Measurements from ENCODE around the gene EMX1. TPM values are rescaled to one million over a fixed set of nuclear protein-coding genes. Genes with fewer than 3 reads are reported as not detected.

EMX1 gene
- total RNA-seq, 2 experiments from 2014 or later = 0.25 TPM; not detected in 1

DNA sequence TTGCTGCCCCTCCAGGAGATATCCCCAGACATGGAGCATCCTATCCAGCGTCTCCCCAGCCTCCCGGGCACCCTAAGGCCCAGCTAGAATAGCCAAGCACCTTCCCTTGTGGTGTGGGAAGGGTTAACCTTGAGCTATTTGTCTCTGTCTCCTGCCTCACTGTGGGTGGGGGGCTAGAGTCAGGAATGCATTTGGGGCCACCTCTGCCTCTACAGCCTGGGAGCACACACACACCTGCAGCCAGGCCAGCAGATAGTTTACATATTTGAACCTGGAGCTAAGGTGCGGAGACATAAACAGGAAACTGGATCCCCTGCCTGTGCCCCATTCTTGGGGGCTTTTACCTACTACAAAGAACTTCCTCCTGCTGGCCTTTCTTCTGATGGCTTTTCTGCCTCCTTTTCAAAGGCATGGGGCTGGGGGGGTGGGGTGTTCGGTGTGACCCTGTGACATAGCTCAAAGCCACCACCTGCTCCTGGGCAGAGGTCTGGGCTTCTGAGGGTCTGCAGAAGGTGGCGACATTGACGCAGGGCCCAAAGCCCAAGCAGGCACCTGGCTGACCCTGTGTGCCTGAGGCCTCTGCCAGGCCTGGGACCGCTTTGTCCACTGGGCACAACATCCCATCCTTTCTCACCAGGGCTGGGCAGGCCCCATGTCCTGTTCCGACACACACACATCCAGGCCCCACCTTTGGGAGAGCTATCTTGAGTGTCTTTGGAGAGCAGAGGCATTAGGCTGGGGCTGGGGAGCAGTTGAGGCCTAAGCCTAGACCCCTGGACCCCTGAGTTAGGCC lies 34.2 kb downstream of the EMX1 start:
- POLR2A ChIA-PET = no interaction called here
- CTCF ChIA-PET = interaction anchor here (0.6 to 1.2 kb wide), 2 partner anchors 22 to 389 kb away, joined by 3 to 4 read pairs; no protein-coding TSS in a partner anchor

DNA sequence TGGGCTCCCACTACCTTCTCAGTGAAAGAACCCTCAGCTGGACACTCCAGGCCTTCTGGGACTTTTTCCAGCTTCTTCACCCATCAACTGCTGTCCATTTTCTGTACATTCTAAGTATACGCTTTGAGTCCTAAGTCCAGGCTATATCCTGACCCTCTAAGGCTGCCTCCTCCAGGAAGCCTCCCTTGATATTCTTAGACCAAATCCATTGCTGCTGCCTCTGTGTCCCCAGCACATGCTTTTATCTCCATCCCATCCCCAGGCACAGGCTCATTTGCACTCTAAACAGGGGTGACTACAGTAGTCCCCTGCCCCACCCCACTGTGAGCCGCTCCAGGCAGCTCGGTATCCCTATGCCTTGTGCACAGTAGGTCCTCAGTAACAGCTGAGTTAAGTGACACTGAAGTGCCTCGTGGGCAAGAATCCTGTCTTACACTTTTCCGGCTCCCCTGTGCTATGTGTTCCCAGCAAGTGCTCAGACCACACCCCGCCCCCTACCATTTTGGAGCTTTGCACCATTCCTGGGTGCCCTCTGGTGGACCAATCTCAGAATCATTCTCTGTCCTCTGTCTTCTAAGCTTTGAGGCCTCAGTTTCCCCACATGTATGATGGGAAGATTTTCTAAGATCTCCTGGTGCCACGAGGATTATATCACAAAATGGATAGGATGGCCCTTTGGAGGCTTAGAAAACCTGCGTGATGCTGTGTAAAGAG lies 34.9 kb downstream of the EMX1 start:
- CTCF ChIA-PET = interaction anchor here (1.2 to 1.5 kb wide), 3 partner anchors 11 to 59 kb away, joined by 3 to 9 read pairs (median 3); no protein-coding TSS in a partner anchor
- POLR2A ChIA-PET = no interaction called here

DNA sequence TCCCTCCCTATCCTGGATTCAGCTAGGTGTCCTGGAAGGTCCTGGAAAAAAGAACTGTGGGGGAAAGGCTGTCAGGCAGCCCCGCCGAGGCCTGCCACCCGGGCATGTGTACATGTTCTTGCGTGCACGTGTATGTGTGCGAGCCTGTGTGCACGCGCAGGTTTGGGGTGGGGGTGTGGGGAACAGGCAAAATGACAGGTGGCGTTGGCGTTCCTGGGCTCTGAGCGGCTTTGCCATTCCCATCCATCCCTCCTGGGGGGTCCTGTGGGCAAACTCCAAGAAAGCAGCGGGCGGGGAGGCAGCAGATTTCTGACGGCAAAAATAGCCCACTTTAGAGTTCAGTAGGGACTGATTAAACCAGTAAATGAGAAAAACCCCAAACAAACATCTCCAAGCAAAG lies 35.6 kb downstream of the EMX1 start:
- CTCF ChIA-PET = interaction anchor here (1.3 to 1.5 kb wide), 2 partner anchors 12 to 60 kb away, joined by 3 to 9 read pairs; no protein-coding TSS in a partner anchor
- POLR2A ChIA-PET = no interaction called here

DNA sequence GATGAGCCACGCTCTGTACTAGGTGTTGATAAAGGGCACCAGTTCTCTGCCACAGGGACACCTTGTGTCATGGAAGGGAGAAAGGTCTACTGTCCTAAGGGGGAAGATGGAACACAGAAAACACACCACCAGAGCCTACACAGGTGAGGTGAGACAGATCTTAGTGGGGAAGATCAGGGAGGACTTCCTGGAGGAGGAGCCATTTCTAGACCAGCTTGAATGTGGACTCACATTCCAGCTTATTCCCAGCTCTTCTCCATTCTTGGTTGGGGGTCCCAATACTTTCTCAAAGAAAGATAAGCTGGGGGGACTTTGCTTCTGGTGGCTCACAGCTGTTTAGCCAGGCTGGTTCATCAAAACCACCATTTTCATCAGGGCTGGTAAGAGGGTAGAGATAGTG lies 36.2 kb downstream of the EMX1 start:
- POLR2A ChIA-PET = no interaction called here
- CTCF ChIA-PET = interaction anchor here (0.8 to 1.5 kb wide), 3 partner anchors 13 to 59 kb away, joined by 3 to 4 read pairs (median 3); no protein-coding TSS in a partner anchor

DNA sequence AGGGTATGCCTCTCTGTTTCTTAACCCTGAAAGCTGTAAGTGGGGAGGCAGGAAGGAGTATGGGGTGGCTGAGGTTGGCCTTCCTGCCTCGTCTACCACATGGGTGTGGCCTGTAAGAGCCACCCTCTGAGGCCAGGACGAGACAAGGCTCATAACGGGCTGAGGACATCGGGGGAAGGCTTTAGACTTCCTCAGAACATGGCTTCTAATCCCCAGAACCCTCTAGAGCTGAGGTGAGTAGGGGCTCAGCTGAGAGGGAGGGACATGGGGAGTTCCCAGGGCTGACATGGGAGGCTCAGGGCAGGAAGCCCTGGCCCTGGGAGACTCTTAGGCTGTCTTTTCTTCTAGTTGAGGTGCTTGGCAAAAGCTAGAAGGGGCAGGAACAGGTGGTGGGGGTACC lies 36.7 kb downstream of the EMX1 start:
- ChIA-PET POLR2A (no interaction called here), CTCF (interaction anchor here (0.8 to 1.5 kb wide), 3 partner anchors 13 to 60 kb away, joined by 3 to 4 read pairs (median 3); no protein-coding TSS in a partner anchor)

DNA sequence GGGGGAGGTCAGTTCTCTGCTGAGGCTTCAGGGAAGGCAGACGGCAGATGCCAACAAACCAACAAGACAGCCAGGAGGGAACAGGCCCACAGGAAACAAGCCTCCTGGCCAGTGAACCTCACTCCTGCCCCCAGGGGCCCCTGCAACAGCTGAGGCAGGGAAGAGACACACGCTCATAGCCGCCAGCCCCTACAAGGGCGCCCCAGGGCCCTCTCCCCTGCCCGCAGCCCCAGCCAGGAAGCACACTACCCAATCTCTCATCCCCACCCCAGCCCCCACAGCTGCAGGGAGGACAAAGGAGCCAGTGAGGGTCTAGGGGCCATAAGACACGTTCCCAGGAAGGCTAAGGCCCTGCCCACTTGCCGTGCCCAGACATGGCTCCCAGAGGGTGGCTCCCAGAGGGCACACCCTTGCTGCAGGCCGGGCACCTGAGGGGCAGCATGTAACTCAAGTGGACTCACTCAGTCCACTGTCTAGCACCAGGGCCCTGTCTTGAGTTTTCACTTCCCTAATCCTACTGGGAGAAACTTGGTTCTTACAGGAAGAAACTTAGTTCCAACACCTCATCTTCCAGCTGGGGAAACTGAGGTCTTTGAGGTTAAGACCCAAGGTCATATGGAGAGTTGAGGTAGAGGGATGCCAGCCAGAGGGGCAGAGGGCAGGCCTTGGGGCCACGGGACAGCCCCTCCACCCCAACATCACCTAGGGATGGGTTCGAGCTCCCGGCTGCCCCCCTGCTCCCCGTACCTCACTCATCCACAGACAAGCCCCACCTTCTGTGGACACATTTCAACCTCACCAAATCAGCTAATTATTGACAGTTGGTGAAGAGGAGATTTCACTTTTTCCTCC lies 37.3 kb downstream of the EMX1 start:
- POLR2A ChIA-PET = no interaction called here

DNA sequence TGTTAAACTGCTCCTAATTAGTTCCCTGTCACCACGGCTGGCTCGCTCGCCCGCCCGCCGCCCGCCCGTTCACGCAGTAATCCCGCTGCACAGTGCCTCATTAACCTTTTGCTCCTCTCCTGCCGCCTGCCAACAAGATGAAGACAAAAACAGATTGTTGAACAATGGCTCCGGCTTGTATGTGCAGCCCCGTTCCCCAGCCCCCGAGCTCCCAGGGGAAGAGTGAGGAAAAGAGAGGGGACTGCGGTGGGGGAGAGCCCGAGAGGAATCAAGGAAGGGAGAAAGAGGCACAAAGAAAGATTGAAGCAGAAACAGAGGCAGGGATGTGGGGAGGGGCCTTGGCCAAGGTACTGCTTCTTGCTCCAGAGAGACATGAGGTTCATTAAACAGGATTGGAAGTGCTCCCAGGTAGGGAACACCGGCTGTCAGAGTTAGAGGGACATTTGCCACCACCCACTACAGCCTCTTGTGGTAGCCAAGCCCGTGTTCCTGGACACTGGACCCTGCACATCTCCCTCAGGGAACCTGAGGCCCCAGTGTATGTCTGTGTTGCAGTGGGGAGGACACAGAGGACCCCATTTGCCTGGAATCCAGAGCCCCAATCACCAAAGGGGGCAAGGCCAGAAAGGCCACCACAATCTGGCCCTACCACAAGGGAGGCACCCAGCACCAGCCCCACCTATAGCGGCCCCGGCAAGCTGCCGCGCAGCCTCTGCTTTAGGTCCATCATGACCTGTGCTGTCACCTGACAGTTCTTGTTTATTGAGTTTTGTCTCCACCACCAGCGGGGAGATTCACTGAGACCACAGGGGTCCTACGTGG lies 38.1 kb downstream of the EMX1 start:
- ChIA-PET CTCF (no interaction called here), POLR2A (no interaction called here)

More for the DNA sequence above, 37.3 kb downstream of the EMX1 start:
- CTCF ChIA-PET = interaction anchor here (0.8 to 1.4 kb wide), 2 partner anchors 19 to 61 kb away, joined by 3 to 4 read pairs; no protein-coding TSS in a partner anchor

DNA sequence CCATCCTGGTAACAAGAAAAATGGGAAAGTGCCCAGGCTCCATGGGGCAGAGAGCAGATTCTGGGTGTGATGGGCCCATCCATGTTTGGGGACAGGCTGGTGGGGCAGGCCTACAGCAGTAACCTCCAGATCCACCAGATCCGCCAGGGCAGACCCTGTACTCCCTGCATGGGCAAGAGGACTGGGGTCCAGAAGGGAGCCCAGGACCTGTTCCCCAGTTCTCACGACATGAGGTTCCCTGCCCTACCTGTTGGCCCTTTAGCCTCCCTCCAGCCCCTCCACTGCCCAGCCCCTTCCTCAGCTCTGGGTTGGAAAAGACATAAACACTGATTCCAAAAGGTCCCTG lies 38.7 kb downstream of the EMX1 start:
- ChIA-PET POLR2A (no interaction called here), CTCF (no interaction called here)

DNA sequence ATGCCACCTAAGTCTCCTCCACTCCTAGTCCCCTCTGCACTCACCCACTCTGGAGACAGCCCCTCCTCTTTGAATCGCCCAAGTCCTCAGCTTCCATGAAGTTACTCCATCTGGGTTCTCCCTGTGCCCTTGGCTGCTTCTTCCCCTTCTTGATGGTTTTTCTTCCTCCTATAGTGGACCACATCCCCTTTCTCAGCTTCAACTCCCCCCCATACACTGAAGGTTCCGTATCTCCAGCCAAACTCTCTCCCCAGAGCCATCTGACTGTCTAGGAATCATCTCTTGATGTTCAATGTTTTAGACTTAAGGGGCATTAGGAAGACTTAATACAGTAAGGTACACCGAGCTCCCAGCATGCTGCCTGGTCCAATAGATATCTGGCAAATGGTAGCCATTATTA lies 39.6 kb downstream of the EMX1 start:
- POLR2A ChIA-PET = no interaction called here
- CTCF ChIA-PET = interaction anchor here (1.4 kb wide), 1 partner anchor 17 kb away, joined by 4 read pairs; no protein-coding TSS in a partner anchor

DNA sequence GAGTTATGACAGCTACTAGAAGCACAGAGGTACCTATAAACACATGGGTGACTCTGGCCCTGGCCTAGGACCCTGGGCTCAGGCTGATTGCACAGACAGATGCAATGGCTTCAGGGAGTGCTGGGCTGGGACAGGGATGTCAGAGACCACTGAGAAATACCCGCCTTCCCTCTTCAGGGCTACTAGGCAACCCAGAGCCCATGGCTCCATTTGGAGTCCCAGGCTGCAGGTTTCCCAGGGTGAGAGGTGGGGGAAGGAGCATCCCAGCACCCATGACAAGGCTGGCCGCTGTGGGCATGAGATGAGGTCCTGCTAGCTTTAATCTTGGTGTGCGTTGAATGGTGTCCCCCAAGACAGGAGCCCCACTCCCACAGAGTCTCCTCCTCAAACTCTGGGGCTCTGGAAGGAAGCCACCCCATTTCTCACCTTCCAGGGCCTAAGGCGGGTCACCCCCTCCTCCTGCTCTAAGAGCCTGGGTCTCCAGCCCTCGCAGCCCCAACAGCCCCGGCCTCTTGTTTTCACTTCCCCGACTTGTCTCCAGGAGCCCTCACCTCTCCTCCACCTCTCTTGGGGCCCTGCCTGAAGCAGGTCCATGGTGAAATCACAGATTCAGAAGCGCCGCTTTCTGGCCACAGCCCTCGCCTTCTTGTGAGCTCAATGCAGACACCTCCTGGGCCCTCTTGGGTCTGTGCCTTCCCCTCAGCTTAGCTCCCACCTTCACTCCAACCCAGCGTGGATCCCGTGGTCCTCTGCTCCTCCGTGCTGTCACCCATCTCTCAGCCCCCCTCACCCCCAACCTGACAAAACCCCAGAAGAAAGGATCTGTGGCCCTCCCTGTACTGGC lies 41.4 kb downstream of the EMX1 start:
- POLR2A ChIA-PET = no interaction called here

DNA sequence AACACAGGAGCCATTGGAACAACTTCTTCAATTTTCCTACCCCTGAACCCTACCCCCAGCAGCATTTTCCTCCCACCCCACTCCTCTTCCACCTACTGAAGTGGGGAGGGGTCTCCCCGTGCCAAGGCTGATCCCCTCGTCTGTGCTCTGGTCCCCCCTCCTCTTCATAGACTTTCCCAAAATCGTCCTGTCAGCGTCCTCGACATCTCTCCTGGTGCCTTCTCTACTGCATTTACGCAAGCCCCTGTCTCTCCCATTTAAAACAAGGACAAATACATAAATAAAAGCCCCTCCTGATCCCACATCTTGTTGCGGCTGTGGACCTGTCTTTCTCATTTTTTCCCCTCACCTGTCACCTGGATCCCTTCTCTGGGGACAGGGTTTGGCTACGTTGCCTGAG lies 42.2 kb downstream of the EMX1 start:
- ChIA-PET CTCF (no interaction called here), POLR2A (no interaction called here)

More for the DNA sequence above, 41.4 kb downstream of the EMX1 start:
- CTCF ChIA-PET = no interaction called here

DNA sequence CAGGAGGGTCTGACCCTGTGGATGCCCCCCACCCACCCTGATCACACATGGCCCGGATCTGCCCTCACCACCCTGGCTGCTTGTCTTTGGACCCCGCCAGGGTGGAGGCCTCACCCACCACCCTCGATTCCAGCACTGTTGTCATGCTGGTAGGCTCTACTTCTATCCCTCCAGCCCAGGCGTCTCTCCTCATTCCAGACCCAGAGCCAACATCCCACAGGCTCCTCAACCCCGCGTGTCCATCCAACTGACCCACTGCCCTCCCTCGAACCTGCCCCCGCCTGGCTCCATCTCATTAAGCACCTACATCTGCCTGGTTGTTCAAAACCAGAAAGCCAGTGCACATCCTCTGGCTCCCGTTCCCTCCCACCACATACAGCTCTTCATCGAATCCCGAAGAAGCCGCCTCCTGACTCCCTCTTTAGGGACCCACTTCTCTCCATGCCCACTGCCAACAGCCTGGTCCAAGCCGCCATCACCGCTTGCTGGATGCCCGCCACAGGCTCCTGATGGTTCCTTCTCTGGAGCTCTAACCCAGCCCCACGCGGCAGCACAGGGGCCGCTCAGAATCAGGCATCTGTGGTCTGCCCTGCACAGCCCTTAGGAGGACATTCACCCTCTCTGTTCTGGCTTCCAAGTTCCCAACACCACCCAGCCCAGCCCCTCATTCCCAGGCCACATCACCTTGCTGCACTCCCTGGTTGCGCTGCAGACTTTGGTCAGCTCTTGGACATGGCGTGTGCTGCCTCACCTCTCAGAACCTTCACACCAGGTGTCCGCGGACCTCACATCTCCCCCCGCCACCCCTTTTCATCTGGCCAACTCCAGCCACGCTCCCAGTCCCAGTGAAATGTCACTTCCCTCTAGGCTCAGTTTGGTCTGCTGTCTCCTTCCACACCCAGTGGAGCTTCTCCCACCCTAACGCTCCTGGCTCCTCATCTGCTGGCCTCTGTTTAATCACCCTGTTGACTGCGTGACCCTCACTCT lies 43.0 kb downstream of the EMX1 start:
- ChIA-PET POLR2A (no interaction called here), CTCF (no interaction called here)

DNA sequence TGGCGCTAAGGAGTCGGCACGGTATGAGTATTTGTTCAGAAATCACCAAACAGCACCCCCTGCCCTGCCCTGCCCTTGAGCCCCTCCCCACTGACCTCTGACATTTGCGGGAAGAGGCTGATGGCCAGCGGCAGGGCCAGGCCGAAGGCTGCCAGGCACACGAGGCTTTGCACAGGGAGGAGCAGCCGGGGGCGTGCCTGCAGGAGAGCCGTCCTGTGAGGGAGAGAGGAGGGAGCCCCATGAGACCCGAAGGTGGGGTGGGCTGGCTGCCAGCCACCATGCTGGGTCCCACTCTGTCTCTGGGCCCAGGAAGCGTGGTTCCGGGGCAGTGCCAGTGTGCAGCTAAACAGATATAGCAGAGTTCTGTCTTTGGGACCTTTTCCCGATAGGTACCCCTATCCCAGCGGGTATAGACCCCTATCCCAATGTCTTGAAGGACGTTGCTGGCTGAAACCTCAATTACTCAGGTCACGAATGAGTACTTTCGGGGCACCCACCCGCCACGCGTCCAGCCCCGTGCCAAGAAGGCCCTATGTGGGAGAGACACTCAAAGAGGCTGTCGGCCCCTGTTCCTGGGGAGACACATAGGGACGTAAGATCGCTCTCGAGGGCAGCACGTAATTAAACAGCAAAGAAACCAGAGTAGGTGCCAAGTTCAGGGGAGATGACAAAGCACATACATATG lies 43.9 kb downstream of the EMX1 start:
- CTCF ChIA-PET = interaction anchor here (0.5 kb wide), 1 partner anchor 14 kb away, joined by 3 read pairs; no protein-coding TSS in a partner anchor
- POLR2A ChIA-PET = no interaction called here

DNA sequence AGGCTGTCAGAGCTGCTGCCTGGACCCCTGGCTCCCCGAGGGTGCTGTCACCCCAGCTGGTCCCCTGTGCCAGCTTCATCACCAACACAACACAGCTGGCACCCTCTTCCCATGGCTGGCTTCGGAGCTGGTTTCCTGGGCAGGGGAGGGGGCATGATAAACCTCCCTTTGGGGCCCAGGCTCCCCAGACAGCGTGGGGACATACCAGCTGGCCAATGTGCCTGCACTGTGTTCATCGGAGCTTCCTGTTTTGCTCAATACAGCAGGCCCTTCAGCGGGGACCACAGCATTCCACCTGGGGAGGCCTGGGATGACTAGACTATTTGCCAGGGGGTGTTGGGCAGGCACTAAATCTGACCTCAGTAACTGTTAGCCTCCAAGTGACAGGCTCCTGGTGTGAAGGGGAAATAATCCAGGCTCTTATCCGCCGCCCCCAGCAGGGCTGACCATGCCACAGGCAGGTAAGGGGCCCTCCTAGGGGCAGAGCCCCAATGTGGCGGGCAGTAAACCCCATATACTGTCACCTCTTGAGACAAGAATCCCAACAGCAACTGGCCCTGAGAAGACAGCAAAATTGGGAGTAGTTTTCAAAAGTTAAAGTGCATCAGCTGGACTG lies 44.6 kb downstream of the EMX1 start:
- CTCF ChIA-PET = interaction anchor here (0.5 kb wide), 1 partner anchor 13 kb away, joined by 3 read pairs; no protein-coding TSS in a partner anchor
- POLR2A ChIA-PET = no interaction called here

DNA sequence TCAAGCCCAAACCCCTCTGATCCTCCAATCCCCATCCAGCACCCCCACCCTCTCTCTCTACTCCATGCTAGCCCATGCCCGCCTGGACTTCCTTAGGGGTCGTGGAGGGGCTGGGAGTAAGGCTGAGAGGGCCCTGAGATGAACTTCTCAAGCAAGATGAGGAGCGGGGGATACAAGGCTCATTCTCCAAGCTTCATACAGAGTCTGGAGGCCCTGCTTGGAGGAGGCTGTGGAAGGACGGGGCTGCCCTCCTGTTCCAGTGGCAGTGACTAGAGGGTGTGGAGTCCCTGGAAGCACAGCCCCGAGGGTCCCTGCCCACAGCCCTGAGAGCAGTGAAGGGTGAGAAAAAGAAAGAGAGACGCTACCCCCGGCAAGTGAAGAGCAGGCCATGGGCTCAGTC lies 45.6 kb downstream of the EMX1 start:
- ChIA-PET POLR2A (interaction anchor here (0.6 kb wide), 1 partner anchor 1277 kb away, joined by 9 read pairs; no protein-coding TSS in a partner anchor), CTCF (interaction anchor here (1.3 kb wide), 1 partner anchor 75 kb away, joined by 3 read pairs; no protein-coding TSS in a partner anchor)
